SH-SY5Y (cell line): ENCODE results near the gene GABRA4.

Source experiments
- GATA2 ChIP-seq: IDR thresholded peaks from 2 replicates; pipeline ENCODE4 v1.6.1; 2011; ENCODE audit warnings: mild to moderate bottlenecking, low read depth, low read length
- GATA3 ChIP-seq: IDR thresholded peaks from 2 replicates; pipeline ENCODE4 v1.6.1; 2011; ENCODE audit warnings: low read depth, mild to moderate bottlenecking, low read length, moderate library complexity

GRCh38 chr4:47038263-47038662 is 44.9 kb upstream of the GABRA4 start:
- no peak for TF ChIP-seq GATA2
- TF ChIP-seq GATA3, result no peak
